NCI-H510A (cell line): Measurements from ENCODE around the gene PCBP4.
"Not testable (repeated sequence)": the region's sequence is repeated elsewhere in the genome, so short reads cannot be mapped to it uniquely, and the experiment has no call there.

Experiments
- DNase-seq: peaks from one replicate; lab custom pipeline; 2025; lab: John Stamatoyannopoulos, UW

The PCBP4 gene

DNA sequence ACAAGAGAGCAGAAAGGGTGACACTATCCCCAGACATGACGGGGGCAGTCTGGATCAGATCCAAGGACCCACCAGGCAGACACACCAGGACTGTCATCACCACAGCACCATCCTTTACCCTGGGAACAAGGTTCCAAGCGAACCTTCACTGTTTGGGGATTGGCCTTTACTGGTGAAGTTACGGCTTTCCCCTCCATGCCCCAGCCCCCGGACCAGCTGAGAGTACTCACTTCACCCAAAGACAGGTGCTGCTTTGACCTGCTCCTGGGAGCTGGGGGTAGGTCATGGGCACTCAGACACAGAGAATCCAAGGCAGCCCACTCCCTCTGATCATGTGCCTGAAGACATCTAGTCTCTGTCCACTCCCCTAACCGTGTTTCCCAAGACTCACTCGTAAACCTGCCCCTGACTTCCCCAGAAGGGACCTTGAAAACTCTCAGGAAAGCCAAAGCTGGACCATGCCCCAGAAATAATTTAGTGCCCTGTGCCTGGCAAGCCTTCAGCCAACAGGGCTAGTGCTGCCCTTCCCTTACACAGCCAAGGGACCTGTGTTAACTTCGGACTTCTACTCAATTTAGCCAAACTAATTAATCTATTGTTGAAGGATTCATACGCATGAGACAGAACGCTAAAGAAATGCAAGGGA is 28.4 kb downstream of the PCBP4 start:
- no peak for DNase-seq

DNA sequence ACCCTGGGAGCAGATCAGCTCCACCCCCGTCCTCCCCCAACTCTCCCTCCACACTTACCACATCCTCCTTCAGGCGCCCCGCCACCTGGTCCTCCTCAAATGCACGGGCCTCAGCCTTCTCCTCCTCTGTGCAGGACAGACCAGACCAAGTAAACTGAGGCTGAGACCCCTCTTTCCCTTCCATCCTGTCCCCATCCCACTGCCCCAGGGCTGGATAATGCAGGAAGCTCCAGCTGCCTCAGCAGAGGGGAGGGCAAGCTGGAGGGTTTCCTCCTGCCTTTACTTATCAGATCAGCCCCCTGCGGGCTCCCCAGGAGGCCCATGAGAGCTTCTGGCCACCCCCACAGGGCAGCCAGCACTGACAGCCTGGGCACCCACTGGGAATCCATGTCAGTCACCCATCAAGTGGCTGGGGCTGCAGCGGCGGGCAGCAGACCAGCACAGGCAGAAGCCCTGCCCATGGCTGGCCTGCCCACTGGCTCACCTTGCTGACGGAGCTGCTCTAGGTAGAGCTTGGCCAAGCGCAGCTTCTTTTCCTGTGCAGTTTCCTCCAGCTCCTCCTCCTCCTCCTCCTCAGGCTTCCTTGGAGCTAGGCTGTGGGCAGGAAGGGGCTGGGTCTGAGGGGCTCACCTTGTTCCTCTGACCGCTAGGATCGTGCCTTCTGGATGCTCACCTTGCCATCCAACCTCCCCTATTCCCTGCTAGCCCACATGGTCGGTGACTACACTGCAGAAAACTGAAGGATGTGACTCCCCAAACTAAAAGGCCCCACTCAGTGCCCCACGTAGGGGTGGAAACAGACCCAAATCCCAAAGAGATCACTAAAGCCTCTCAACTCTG is 29.4 kb downstream of the PCBP4 start:
- DNase-seq, result no peak

DNA sequence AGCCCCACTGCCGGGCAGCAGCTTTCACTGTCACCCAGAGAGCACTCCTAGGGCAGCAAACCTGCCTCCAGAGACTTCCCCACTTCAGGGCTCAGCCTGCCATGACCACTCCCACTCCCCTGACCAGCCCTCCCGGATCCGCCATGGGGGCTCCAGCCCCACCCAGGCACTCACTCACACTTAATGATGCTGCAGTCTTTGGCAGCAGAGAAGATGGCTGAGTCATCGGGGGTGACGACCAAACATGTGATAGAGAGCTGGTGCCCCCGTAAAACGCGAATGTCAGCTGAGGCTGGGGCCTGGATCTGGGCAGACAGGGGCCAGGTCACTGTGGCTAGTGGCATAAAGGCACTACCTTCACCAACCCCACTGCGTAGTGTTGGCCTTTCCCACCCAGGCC is 30.2 kb downstream of the PCBP4 start:
- DNase-seq, result no peak

DNA sequence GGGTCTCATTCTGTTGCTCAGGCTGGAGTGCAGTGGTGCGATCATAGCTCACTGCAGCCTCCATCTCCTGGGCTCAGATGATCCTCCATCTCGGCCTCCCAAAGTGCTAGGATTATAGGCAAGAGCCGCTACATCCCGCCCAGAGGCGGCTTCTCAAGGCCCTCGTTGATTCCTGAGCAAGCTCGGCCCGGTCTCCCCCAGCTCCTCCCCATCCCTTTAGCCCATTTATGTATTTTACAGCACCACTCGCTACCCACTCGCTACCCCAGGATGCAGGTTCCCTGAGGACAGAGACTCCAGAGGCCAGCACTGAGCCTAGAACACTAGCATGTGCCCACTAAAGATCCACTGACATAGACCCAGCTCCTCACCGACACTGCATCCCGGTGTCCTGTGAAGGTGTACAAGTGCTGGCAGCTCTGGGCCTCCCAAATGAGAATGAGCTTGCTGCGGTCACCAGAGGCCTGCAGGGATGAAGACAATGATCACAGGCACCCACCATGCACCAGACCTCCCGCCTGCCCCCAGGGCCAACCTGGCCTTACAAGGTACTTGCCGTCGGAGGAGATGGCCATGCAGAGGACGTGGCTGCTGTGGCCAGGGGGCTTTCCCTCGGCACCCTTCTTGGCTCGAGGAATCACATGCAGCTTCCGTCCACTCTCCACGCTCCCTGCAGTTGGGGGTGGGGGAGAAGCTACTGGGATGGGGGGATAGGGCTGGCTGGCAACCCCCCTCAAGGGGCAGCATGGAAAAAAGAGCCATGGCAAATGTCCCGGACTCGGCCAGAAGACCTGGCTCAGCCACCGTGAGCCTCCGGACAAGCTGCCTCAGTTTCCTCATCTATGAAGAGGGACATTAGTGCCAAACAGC is 31.1 kb downstream of the PCBP4 start:
- no peak for DNase-seq

DNA sequence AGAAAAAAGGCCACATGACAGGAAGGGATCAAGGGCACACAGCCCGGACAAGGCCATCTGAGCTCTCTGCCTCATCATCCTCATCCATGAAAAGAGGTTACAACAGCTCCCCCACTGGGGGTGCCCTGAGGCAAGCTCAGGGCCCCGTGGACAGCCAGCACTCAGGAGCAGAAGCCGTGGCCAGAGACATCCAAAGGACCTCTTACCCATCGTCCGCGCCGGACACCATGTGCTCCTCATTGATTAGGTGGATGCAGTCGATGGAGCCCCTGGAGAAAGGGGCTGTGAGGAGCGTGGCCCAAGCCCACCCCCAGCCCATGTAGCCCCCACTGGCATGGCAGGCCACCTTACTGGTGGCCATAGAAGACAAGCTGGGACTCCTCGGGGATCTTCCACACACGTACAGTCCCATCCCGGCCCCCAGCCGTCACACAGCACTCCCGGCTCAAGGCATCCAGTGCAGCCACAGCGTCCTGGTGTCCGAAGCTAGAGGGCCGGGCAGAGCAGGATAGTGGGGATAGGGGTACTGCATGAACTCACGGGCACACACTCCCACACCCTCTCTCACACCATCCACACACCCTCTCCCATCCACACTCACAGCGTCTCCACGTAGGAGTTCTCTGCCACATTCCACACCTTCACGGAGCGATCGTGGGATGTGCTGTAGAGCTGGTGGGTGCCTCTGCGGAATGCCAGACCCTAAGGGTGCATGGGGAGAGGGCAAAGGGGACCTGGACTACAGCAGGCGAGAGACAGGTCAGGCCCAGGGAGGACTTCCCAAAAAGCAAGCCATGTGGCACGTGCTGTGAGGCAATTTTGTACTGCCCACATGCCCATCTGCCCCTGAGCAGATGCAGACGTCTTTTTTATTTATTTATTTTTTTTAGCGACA is 32.0 kb downstream of the PCBP4 start:
- DNase-seq, result no peak

DNA sequence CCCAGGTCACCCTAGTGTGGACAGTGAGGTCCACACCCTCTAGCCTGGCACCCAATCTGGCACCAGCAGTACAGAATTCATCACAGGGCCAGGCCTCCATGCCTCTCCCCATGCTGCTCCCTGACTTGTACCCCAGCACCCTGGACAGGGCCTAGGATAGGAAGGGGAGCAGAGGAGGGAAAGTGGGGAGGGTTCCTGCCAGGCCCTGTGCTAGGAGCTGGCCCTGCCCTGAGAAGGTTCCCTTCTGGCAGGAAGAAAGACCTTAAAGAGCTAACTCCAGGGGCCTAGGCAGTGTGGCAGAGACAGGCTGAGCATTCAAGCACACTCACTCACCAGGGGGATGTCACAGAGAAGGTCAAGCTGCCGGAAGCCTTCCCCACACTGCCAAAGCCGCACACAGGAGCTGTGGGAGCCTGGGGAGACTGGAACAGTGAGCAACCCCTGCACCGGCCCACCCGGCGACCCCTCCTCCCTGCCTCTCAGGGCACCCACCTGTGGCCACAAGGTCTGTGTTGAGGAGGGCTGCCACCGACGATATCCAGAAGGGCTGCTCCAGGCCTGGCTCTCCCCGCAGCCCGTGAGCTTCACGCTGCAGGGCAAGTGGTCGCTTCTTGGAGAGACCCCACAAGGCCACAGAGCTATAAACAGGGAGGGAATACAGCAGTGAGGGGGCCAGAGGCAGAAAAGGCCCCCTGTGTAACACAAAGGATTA is 33.0 kb downstream of the PCBP4 start:
- no peak for DNase-seq

DNA sequence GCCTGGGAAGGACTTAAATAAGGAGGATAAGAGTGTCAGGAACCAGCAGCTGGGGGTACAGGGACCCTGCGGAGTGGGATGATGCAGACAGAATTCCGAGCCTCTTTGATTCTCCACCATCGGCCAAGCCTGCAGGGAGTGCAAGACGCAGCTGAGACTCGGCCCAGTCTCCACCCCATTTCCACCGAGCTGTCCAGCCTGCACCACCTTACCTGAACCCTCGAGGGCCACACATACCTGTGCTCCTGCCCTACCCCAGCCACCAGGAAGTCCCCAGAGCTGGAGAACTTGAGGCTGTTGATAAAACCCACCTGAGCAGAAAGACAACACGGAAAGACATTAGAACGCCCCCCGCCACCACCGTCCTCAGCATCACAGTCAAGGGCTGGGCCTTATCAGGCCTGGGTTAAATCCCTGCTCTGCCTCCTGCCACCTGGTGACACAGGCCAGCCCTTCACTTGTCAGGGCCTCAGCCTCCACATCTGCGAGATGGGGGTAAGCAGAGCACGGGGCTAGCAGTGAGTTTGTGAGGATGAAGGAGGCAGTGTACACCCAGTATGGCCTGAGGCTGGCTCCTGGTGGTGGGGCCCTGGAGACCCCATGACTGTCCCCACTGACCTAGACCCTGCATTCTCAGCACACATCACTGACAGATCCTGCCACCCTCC is 33.6 kb downstream of the PCBP4 start:
- DNase-seq, result no peak

DNA sequence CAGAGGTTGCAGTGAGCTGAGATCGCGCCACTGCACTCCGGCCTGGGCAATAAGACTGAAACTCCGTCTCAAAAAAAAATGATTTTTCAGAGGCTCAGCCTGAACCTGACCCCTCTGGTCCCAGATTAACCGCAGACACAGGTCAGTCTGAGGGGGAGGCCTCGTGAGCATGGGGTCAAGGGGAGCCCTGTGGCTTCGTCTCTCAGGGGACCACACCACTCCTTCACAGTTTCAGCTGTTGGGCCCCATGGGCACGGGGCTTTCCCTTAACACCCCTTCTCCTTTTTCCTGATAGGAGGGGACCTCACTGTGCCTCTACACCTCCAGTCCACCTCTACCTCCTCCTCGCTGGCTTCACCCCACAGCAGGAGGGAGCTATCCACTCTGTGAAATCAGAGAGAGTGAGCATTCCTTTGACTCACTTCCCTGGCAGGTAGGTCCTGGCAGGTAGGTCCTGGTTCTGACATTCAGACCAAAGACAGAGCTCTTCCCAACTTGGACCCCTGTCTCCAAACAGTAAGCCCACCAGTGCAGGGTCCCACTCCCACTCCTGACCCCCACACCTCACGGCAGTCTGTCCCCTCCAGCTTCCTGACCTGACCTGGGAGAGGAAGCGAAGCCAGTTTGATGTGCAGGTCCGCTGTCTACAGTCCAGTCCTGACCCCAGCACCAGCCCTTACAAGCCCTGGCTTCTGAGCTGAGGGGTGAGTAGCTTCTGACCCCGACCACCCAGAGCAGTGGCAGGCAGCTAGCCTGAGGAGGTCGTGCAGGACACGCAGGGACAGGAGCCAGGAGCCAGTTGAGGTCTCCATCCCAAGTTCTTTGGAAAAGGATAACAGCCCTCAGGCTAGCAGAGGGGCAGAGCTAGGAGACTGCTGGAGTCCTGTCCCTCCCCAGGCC is 34.5 kb downstream of the PCBP4 start:
- no peak for DNase-seq

DNA sequence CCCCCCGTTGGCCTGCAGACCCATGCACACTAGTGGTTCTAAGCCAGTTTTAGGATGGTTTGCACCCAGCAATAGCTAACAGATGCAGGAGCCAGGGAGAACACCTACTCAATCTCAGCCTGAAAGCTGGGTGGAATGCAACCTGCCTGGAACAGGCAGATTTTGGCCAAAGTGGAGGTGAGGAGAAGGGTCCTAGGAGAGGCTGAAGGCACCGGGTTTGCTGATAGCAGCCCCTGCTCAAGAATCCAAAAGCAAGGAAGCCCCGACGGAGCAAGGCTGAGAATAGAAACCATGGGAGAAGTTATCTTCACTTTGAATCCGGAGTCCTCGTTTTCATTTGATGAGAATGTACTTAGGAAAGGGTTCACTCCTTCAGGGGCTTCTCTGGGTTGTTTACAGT is 35.5 kb downstream of the PCBP4 start:
- no peak for DNase-seq

DNA sequence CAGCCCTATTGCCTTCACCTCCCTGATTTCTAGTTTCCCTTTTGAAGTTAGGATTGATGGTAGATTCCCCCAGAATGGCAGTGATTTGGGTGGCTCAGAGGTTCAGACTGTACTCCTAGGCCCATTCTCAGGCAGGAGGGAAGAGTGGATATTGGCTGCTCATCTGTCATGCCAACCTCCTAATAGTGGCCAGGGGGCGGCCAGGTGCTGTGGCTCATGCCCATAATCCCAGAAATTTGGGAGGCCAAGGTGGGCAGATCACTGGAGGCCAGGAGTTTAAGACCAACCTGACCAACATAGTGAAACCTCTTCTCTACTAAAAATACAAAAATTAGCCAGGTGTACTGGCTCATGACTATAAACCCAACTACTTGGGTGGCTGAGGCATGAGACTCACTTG is 36.8 kb downstream of the PCBP4 start:
- no peak for DNase-seq

DNA sequence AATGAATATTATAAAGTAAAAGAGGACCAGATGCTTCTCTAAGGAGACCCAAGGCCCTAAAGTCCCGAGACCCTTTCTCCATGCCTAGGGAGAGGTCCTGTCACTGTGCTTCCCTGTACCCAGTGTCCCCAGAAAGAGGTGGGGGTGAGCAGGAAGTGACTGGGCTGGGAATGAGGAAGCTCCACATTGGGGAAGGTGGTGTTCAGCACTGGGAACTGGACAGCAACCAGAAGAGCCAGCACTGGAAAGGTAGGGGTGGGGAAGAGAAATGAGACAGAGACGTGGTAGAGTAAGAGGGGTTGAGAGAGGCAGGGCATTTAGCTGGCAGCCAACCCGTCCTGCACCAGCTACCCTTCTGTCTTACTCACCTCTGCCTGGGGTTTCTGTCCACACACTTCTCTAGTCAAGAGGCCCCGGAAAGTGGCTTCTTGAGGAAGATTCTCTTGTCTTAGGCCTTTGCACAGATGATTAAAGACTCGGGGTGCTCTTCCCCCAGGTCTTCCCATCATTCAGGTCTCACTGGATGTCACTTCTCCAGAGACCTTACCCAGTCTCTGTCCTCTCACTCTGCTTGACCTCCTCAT is 37.7 kb downstream of the PCBP4 start:
- no peak for DNase-seq

DNA sequence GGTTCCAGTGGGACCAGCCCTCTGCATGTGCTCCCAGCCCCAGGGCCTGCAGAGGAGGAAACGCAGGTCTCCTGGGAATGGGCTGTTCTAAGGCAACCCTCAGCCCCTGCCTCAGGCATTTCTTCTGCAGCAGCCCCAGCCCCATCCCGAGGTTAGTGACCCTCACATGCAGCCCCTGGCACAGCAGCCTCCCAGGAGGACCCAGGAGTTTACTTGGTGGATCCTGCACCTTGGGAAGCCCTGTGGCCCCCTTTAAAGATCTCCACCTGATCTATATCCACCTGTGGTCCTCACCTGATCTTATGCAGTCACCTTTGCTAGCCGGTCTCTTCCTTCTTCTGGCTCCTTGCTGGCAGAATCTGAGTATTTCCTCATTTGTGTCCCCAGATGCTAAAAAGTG is 38.3 kb downstream of the PCBP4 start:
- not testable (repeated sequence) for DNase-seq

DNA sequence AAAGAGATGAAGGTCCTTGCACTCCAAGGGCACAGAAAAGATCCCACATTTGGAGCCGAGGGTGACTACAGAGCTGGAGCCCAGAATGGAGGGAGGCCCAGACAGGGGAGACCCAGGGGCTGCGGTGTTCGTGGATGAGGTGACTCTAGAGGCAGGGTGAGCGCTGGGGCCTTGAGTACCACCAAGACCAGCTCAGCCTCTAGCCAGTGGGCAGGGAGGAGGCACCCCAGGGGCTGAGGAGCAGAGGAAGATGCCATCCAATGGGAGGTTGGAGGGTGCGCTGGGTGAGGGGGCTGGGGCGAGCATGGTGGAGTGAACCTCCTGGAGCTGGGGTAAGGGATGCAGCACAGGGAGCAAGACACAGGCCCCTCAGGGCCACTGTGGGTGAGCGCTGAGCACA is 38.8 kb downstream of the PCBP4 start:
- no peak for DNase-seq

DNA sequence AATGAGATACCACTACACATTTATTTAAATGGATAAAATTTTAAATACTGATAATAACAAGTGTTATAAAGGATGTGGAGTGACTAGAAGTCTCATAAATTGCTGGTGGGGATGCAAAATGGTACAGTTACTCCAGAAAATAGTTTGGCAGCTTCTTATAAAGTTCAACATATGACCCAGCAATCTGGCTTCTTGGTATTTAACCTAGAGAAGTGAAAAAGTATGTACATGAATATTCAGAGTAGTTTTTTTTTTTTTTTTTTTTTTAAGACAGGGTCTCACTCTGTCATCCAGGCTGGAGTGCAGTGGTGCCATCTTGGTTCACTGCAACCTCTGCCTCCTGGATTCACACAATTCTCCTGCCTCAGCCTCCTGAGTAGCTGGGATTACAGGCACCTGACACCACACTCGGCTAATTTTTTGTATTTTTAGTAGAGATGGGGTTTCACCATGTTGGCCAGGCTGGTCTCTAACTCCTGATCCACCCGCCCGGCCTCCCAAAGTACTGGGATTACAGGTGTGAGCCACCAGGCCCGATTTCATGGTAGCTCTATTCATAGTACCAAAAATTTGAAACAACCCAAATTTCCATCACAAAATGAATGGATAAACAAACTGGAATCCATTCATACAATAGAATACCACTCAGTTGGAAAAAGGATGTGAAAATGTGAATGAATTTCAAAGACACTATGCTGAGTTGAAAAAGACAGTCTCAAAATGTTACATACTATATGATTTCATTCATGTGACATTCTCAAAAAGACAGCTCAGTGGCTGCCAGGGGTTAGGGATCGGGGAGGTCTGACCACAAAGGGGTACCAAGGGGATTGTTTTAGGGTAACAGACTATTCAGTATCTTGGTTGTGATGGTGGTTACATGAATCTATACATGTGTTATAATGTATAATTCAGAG is 39.9 kb downstream of the PCBP4 start:
- no peak for DNase-seq

DNA sequence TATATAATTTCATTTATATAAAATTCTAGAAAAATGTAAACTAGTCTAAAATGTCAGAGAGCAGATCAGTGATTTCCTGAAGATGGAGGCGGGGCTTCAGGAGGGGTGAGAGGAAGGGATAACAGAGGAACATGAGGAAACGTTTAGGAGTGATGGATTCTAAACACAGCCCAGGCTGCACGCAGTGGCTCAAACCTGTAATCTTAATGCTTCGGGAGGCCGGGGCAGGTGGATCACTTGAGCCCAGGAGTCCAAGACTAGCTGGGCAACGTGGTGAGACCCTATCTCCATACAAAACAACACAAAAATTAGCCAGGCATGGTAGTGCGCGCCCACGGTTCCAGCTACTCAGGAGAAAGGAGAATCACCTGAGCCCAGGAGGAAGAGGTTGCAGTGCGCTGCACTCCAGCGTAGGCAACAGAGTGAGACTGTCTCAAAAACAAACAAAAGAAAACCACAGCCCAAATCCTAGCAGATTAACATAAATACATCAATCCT is 46.1 kb downstream of the PCBP4 start:
- no peak for DNase-seq

DNA sequence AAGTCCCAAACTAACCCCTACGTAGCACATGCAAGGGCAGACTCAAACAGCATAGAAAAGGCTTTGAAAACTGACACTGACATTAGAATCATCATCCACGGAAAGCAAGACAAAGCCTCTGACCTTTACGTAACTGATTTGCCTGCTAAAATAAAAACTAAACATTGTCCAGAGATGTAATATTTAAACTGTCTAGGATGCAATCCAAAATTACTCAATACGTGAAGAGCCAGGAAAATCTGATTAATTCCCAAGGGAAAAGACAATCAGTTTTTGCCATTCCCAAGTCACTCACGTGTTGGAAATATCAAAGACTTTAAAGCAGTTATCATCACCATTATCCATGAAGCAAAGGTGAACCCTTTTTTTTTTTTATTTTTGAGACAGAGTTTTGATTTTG is 50.8 kb downstream of the PCBP4 start:
- no peak for DNase-seq

DNA sequence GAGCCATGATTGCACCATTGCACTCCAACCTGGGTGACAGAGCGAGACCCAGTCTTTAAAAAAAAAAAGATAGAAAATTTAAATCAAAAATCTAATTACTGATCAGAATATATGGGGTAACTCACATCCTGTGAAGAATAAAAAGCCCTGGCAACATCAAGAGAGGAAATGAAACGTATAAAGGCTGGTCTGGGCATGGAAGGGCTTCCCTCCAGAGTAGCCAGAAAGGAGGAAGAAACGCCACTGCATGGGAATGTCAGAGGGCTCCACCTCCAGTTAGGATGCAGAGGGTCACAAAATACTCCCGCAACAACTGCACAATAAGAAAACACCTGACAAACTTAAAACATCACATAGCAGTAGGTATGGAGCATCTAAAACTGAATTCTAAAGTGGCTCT is 59.2 kb downstream of the PCBP4 start:
- DNase-seq, result no peak
